Common myeloid progenitor, CD34-positive (primary cell): ENCODE results near the gene JADE2.

ENCODE experiments used
- CTCF ChIA-PET: fragments of 350-600 bp; sonication (Branson Sonifier 250); formaldehyde crosslinking; loops from one replicate; lab custom pipeline; 2021; ENCODE audit warnings: antibody characterized with exemption; lab: Charles Lee
- POLR2A ChIA-PET: fragments of 350-600 bp; sonication (Branson Sonifier 250); formaldehyde crosslinking; loops from one replicate; lab custom pipeline; 2021; ENCODE audit warnings: antibody characterized with exemption; lab: Charles Lee
- DNase-seq, 3 donors: peaks; one replicate each; pipeline versions ENCODE4 v3.0.0 to v3.0.0-alpha.2; 2013
- H3K27ac ChIP-seq, 2 experiments: 1 replicate in 1 of 2; 2 replicates in 1 of 2; pipeline ENCODE4 v1.7.0; 2013; ENCODE audit warnings: inconsistent platforms in 2 of 2, low read length in 2 of 2, mild to moderate bottlenecking in 2 of 2, low read depth in 1 of 2, moderate library complexity in 1 of 2; ENCODE audit not compliant: severe bottlenecking in 2 of 2, insufficient read depth in 1 of 2, poor library complexity in 1 of 2
- H3K27me3 ChIP-seq, 5 experiments: replicated peaks in 2 of 5; 1 replicate in 3 of 5; 2 replicates in 2 of 5; pipeline versions ENCODE4 v1.6.1 to v1.7.0; 2013; ENCODE audit warnings: low read length in 4 of 5, mild to moderate bottlenecking in 2 of 5, moderate library complexity in 2 of 5, inconsistent platforms in 1 of 5; ENCODE audit not compliant: insufficient read depth in 5 of 5, control insufficient read depth in 4 of 5
- H3K36me3 ChIP-seq, 4 experiments: 1 replicate in 2 of 4; 2 replicates in 2 of 4; pipeline versions ENCODE4 v1.6.1 to v1.7.0; 2013; ENCODE audit warnings: low read length in 3 of 4, control low read depth in 1 of 4, mild to moderate bottlenecking in 1 of 4; ENCODE audit not compliant: control insufficient read depth in 4 of 4, insufficient read depth in 4 of 4
- H3K4me1 ChIP-seq, 4 experiments: 1 replicate in 3 of 4; 2 replicates in 1 of 4; pipeline versions ENCODE4 v1.6.1 to v1.7.1; 2013; ENCODE audit warnings: low read length in 3 of 4, mild to moderate bottlenecking in 3 of 4, control low read depth in 1 of 4, inconsistent platforms in 1 of 4, moderate library complexity in 1 of 4; ENCODE audit not compliant: control insufficient read depth in 4 of 4, insufficient read depth in 4 of 4; ENCODE audit errors: control extremely low read depth in 1 of 4
- H3K4me3 ChIP-seq, 7 experiments: 1 replicate in 4 of 7; 2 replicates in 3 of 7; pipeline versions ENCODE4 v1.5.1 to v1.7.0; 2013; ENCODE audit warnings: mild to moderate bottlenecking in 7 of 7, low read length in 6 of 7, moderate library complexity in 6 of 7, inconsistent platforms in 2 of 7, low read depth in 2 of 7, control low read depth in 1 of 7; ENCODE audit not compliant: insufficient read depth in 4 of 7, control insufficient read depth in 1 of 7; ENCODE audit errors: extremely low read depth in 1 of 7
- H3K9me3 ChIP-seq, 5 experiments: 1 replicate in 4 of 5; 2 replicates in 1 of 5; pipeline versions ENCODE4 v1.6.1 to v1.7.1; 2013; ENCODE audit warnings: low read length in 4 of 5, mild to moderate bottlenecking in 2 of 5, inconsistent platforms in 1 of 5, low read depth in 1 of 5, moderate library complexity in 1 of 5; ENCODE audit not compliant: control insufficient read depth in 4 of 5, insufficient read depth in 2 of 5; ENCODE audit errors: control extremely low read depth in 1 of 5
- WGBS: methylation state at CpG from one replicate; pipeline ENCODE4 v1.1.5; 2013; ENCODE audit not compliant: insufficient coverage; 5-methylcytosine and 5-hydroxymethylcytosine counted together

JADE2 gene

DNA sequence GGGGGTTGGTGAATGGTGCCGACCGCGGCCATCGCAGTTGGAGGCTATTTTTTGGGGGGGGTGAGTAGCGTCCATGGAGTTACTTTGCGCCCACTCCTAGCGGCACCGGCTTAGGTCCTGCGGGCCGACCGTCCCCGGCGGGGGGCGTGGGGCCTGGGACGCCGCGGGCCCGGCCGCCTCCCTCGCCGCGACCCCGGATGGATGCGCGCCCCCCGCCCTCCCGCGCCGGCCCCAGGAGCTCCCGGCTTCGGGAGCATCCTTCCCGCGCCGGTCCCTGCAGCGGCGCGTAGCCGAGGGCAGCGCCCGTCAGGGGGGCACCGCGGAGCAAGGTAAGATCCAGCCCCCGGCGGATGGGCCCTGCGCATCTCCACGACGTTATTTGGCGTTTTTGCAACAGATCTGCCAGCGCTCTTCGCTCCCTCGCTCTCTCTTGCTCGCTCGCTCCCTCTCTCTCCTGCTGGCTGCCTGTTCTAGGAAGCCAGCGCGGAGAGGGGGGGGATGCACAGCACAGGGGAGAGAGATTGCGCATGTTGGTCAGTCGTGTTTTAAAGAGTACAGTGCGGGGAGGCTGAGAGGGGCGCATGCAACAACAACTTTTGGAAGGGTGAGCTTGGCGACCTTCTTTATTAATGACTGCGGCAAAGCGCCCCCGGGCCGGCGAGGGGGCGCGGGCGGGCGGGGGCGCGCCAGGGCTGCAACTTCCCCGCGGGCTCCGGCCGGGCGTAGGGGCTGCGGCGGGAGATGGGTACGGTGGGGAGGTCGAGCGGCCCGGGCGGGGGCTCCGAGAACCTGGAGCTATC is 413 bp downstream of the JADE2 start:
- Histone ChIP-seq H3K9me3 (no peaks in the 10 kb centered on the region), H3K36me3 (peaks cover 0 to 6% (median 4%) of the 10 kb centered on the region in 4 experiments), H3K4me3 (peak overlapping the region; percentile 68 to 98 (median 89)), H3K4me1 (peaks cover 6 to 57% (median 42%) of the 10 kb centered on the region in 4 experiments), H3K27ac (peak overlapping the region; percentile 46 to 96), H3K27me3 (no peaks in the 10 kb centered on the region)
- POLR2A ChIA-PET: interaction anchor here (1.1 to 2.4 kb wide), 5 partner anchors 14 to 114 kb away, joined by 4 to 7 read pairs (median 6); partner anchors contain the start of gene CDKN2AIPNL
- DNase-seq: peak; percentile 86 to 92 (median 87)
- WGBS: 0% methylated on average over 67 of the region's 84 CpGs
- CTCF ChIA-PET: interaction anchor here (0.8 to 9.5 kb wide), 14 partner anchors 18 to 154 kb away, joined by 3 to 82 read pairs (median 7); partner anchors contain the start of gene CDKN2AIPNL

DNA sequence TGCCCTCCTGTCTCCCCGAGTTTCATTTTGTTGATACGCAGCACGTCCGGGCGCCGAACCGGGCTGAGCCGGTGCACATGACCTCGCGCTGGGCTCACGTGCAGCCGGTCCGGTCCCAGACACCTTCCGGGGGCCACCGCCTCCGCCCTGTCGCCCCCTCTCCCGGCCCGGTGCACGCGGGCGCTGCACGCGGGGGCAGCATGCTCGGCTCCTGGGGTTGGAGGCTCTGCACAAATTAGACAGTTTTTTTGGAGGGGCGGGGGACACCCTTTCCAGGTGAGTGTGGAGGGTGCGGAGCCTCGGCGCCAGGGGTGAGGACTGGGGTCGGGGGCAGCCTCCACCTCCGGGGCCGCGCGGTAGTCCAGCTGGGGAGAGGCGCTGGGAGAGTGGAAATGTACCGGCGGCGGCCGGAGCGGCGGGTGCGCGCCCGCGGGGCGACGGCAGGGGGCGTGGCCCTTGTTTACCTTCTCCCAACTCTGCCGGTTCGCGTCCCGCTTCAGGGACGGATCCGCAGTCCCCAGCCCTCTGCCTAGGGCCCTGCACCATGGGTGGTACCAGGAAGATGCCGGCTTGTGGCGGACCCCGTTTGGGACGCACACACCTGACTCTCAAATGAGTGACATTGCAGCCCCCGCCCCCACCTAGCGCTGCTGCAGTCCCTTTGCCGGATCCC is 1.1 kb downstream of the JADE2 start:
- CTCF ChIA-PET: interaction anchor here (0.8 to 9.5 kb wide), 17 partner anchors 10 to 223 kb away, joined by 3 to 82 read pairs (median 6); partner anchors contain the start of gene CDKN2AIPNL
- peaks cover 0 to 6% (median 4%) of the 10 kb centered on the region in 4 experiments for H3K36me3 ChIP-seq
- POLR2A ChIA-PET: interaction anchor here (1.1 to 2.4 kb wide), 4 partner anchors 17 to 115 kb away, joined by 3 to 7 read pairs (median 4); partner anchors contain the start of gene CDKN2AIPNL
- no peaks in the 10 kb centered on the region for H3K27me3 ChIP-seq
- DNase-seq: peak; percentile 61 to 86 (median 83)
- peaks cover 3 to 51% (median 42%) of the 10 kb centered on the region in 4 experiments for H3K4me1 ChIP-seq
- peak overlapping the region; percentile 68 to 98 (median 89) for H3K4me3 ChIP-seq
- H3K27ac ChIP-seq: peak overlapping the region in 1 of 2 experiments; percentile 96
- no peaks in the 10 kb centered on the region for H3K9me3 ChIP-seq
- WGBS: 0% methylated on average over 38 of the region's 61 CpGs

DNA sequence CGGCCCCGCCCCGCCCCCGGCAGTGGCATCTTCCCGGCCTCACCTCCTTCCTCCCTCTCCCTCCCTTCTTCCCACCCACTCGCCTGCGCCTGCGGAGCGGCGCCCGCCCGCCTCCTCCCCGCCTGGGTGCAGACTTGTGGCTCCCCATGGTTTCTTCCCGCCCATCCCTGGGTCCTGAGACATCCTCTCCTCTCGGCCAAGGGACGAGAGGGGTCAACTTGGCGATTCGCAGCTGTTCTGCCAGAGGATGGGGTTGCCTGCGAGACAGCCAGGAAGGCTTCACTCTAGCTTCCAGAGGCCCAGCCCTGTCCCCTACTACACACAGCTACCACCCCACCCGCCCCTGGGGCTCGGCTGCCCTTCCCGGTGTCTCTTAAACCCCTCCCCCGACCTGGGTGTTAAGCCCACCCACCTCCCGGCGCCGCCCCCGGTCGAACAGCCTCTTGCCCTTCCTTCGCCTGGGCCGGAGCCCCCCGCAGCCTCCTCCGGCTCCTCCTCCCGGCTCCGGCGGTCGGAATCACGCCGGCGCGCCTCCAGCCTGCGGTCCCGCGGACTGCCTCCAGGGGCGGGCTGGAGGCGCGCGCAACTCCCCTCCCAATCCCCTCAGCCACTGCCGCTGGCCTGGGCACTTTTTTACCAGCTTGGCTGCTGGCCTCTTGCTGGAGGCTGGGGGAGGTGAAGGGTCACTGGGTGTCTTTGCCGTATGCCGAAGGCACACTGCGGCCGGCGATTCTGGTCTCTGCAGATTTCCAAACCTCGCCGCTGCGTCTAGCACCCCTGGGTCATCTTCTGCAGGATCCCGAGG is 1.9 kb downstream of the JADE2 start:
- Histone ChIP-seq H3K27ac (peak overlapping the region in 1 of 2 experiments; percentile 96), H3K9me3 (no peaks in the 10 kb centered on the region), H3K27me3 (no peaks in the 10 kb centered on the region), H3K4me3 (peak overlapping the region; percentile 68 to 98 (median 89)), H3K36me3 (peaks cover 2 to 6% (median 4%) of the 10 kb centered on the region in 4 experiments), H3K4me1 (peaks cover 0 to 44% (median 38%) of the 10 kb centered on the region in 4 experiments)
- POLR2A ChIA-PET: interaction anchor here (1.1 to 2.4 kb wide), 6 partner anchors 17 to 156 kb away, joined by 3 to 7 read pairs (median 4); partner anchors contain the start of genes CDKN2AIPNL and UBE2B
- CTCF ChIA-PET: interaction anchor here (0.9 to 9.5 kb wide), 19 partner anchors 9 to 224 kb away, joined by 3 to 82 read pairs (median 6); partner anchors contain the start of gene CDKN2AIPNL
- DNase-seq: peak; percentile 91 to 96 (median 95)
- 2% methylated on average over 36 of the region's 57 CpGs for WGBS

DNA sequence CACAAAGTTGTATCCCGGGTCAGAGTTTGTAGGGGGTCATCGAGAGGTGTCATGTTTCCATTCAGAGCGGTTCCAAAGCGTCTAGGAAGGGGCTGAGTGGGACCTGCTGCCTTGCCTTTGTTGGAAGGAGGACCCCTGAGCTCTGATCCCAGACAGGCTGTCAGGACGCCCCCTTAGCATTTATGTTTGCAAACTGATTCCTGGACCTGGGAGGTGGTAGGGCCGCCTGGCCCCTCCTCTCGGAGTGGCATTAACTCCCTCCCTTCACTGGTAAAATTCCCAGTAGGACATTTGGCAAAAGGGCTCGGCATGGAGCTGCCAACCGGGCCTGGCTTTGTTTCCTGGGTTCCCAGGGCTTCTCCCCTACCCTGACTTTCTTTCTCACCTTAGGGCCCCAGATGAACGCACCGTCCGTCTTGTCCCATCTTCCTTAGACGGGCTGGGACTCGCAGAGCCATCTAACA is 2.5 kb downstream of the JADE2 start:
- no peaks in the 10 kb centered on the region for H3K27me3 ChIP-seq
- H3K36me3 ChIP-seq: peaks cover 2 to 8% (median 5%) of the 10 kb centered on the region in 4 experiments
- no peaks in the 10 kb centered on the region for H3K9me3 ChIP-seq
- CTCF ChIA-PET: interaction anchor here (1.0 to 9.5 kb wide), 17 partner anchors 9 to 224 kb away, joined by 3 to 82 read pairs (median 8); partner anchors contain the start of gene CDKN2AIPNL
- no peak for DNase-seq
- peak overlapping the region in 1 of 2 experiments; percentile 96 for H3K27ac ChIP-seq
- peaks cover 0 to 46% (median 35%) of the 10 kb centered on the region in 4 experiments for H3K4me1 ChIP-seq
- 46% methylated on average over 10 of the region's 14 CpGs for WGBS
- POLR2A ChIA-PET: interaction anchor here (0.6 to 2.4 kb wide), 6 partner anchors 16 to 157 kb away, joined by 3 to 7 read pairs (median 3); partner anchors contain the start of genes CDKN2AIPNL and UBE2B
- peak overlapping the region; percentile 67 to 98 (median 89) for H3K4me3 ChIP-seq

DNA sequence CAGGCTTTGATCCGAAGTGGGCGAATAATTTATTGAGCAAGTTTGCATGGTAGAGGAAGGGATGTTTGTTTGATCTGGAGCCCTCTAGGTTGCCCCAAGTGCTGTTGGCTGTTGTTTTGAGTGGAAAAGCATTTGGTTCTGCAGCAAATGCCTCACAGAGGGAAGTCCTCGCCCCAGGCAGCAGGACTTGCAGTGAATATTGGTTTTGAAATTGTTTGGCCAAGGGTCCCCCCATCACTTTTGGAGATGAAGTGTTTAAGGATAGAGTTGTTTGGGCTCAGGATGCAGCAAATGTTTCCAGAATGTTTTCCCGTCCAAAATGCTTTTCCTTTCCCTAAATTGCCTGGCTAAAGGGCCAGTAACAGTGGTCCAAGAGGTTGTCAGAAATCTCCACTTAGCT is 3.1 kb downstream of the JADE2 start:
- no peaks in the 10 kb centered on the region for H3K27me3 ChIP-seq
- H3K9me3 ChIP-seq: no peaks in the 10 kb centered on the region
- 77% methylated on average over 4 of the region's 4 CpGs for WGBS
- H3K27ac ChIP-seq: peak overlapping the region in 1 of 2 experiments; percentile 96
- peak overlapping the region in 4 of 7 experiments; percentile 67 to 98 (median 91) for H3K4me3 ChIP-seq
- H3K36me3 ChIP-seq: peaks cover 2 to 8% (median 5%) of the 10 kb centered on the region in 4 experiments
- POLR2A ChIA-PET: interaction anchor here (0.6 to 2.4 kb wide), 5 partner anchors 15 to 117 kb away, joined by 3 to 7 read pairs (median 3); partner anchors contain the start of gene CDKN2AIPNL
- DNase-seq: no peak
- H3K4me1 ChIP-seq: peaks cover 0 to 46% (median 33%) of the 10 kb centered on the region in 4 experiments
- CTCF ChIA-PET: interaction anchor here (0.6 to 9.5 kb wide), 17 partner anchors 8 to 225 kb away, joined by 3 to 82 read pairs (median 4); partner anchors contain the start of gene CDKN2AIPNL
